Neural progenitor cell (in vitro differentiated cells): ENCODE results near the gene BRCA1. TPM values are rescaled to one million over a fixed set of nuclear protein-coding genes. Genes with fewer than 3 reads are reported as not detected.

Experiments used
- DNase-seq: peaks from one replicate; pipeline ENCODE4 v3.0.0-alpha.2; 2016; ENCODE audit warnings: low spot score
- H2AFZ ChIP-seq: fragments of 200-600 bp; sonication (generic); replicated peaks from 2 replicates; pipeline ENCODE4 v1.6.1; 2016; ENCODE audit warnings: antibody characterized with exemption
- H3F3A ChIP-seq: fragments of 200-600 bp; sonication (generic); 2 replicates; pipeline ENCODE4 v1.6.1; 2016; ENCODE audit warnings: antibody characterized with exemption, low read depth
- H3K27ac ChIP-seq: fragments of 200-600 bp; sonication (generic); 2 replicates; pipeline ENCODE4 v1.5.1; 2016; ENCODE audit warnings: mild to moderate bottlenecking
- H3K27me3 ChIP-seq: fragments of 200-600 bp; sonication (generic); 2 replicates; pipeline ENCODE4 v1.6.1; 2016; ENCODE audit warnings: mild to moderate bottlenecking, moderate library complexity
- H3K36me3 ChIP-seq: fragments of 200-600 bp; sonication (generic); 2 replicates; pipeline ENCODE4 v1.5.1; 2016
- H3K4me1 ChIP-seq: fragments of 200-600 bp; sonication (generic); 2 replicates; pipeline ENCODE4 v1.6.1; 2016; ENCODE audit warnings: mixed run types
- H3K4me2 ChIP-seq: fragments of 200-600 bp; sonication (generic); 2 replicates; pipeline ENCODE4 v1.6.1; 2016
- H3K4me3 ChIP-seq: fragments of 200-600 bp; sonication (generic); 2 replicates; pipeline ENCODE4 v1.5.1; 2016
- H3K79me2 ChIP-seq: fragments of 200-600 bp; sonication (generic); 2 replicates; pipeline ENCODE4 v1.6.1; 2016; ENCODE audit warnings: low read depth
- H3K9ac ChIP-seq: fragments of 200-600 bp; sonication (generic); 2 replicates; pipeline ENCODE4 v1.6.1; 2016
- H3K9me3 ChIP-seq: fragments of 200-600 bp; sonication (generic); 2 replicates; pipeline ENCODE4 v1.5.1; 2016; ENCODE audit warnings: low read depth
- H4K20me1 ChIP-seq: fragments of 200-600 bp; sonication (generic); 2 replicates; pipeline ENCODE4 v1.6.1; 2016; ENCODE audit warnings: low read depth
- H3K27ac Mint-ChIP-seq: 3 replicates; pipeline ENCODE4 v1.8.0; 2021; ENCODE audit warnings: mixed read lengths
- H3K27me3 Mint-ChIP-seq: 2 replicates; pipeline ENCODE4 v1.8.0; 2022; ENCODE audit warnings: low read depth, mild to moderate bottlenecking, inconsistent platforms, moderate library complexity, mixed read lengths; ENCODE audit not compliant: insufficient read depth
- H3K36me3 Mint-ChIP-seq: 3 replicates; pipeline ENCODE4 v1.8.0; 2021; ENCODE audit warnings: mixed read lengths
- H3K4me1 Mint-ChIP-seq: 3 replicates; pipeline ENCODE4 v1.8.0; 2021; ENCODE audit warnings: mixed read lengths
- H3K4me3 Mint-ChIP-seq: 3 replicates; pipeline ENCODE4 v1.8.0; 2021; ENCODE audit warnings: mild to moderate bottlenecking, moderate library complexity, mixed read lengths
- H3K9me3 Mint-ChIP-seq: 3 replicates; pipeline ENCODE4 v1.8.0; 2020; ENCODE audit warnings: mixed read lengths
- EZH2 ChIP-seq: fragments of 200-600 bp; sonication (generic); IDR thresholded peaks from 2 replicates; pipeline ENCODE4 v1.6.1; 2017; ENCODE audit warnings: antibody characterized with exemption, mild to moderate bottlenecking, moderate library complexity
- EZH2phosphoT487 ChIP-seq: fragments of 200-600 bp; sonication (generic); IDR thresholded peaks from 2 replicates; pipeline ENCODE4 v1.6.1; 2017; ENCODE audit warnings: antibody characterized with exemption
- total RNA-seq: library from RNA; depleted of rRNA; stranded (reverse); fragments of >200 nt; gene quantifications from 2 replicates; pipeline ENCODE4 v1.2.3, GENCODE V29; 2015; ENCODE audit warnings: low replicate concordance
- TF ChIP-seq, protein P1 (sequence below): fragments of 200-600 bp; sonication (generic); IDR thresholded peaks from 2 replicates; pipeline ENCODE4 v1.5.1; 2017; ENCODE audit warnings: antibody characterized with exemption, mild to moderate bottlenecking

BRCA1 gene
- 54.0 and 77.3 TPM in 2 replicates for total RNA-seq

DNA sequence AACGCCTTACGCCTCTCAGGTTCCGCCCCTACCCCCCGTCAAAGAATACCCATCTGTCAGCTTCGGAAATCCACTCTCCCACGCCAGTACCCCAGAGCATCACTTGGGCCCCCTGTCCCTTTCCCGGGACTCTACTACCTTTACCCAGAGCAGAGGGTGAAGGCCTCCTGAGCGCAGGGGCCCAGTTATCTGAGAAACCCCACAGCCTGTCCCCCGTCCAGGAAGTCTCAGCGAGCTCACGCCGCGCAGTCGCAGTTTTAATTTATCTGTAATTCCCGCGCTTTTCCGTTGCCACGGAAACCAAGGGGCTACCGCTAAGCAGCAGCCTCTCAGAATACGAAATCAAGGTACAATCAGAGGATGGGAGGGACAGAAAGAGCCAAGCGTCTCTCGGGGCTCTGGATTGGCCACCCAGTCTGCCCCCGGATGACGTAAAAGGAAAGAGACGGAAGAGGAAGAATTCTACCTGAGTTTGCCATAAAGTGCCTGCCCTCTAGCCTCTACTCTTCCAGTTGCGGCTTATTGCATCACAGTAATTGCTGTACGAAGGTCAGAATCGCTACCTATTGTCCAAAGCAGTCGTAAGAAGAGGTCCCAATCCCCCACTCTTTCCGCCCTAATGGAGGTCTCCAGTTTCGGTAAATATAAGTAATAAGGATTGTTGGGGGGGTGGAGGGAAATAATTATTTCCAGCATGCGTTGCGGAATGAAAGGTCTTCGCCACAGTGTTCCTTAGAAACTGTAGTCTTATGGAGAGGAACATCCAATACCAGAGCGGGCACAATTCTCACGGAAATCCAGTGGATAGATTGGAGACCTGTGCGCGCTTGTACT, at the start of gene BRCA1:
Gene BRCA1, minus strand, starts transcription at position 232 of the 834 bp plus-strand sequence. CDS start 1,268 bp downstream, outside the sequence.
- DNase-seq = peak; percentile 99
- Mint-ChIP-seq H3K4me1 (peaks cover 22% of the 10 kb centered on the region), H3K9me3 (no peaks in the 10 kb centered on the region), H3K27ac (peak within 1 kb of the TSS; percentile 93), H3K27me3 (peaks cover 5% of the 10 kb centered on the region), H3K36me3 (peaks cover 4% of the 10 kb centered on the region), H3K4me3 (peak within 1 kb of the TSS; percentile 98)
- peaks cover 8% of the 10 kb centered on the region for H3K4me1 ChIP-seq
- no peaks in the 10 kb centered on the region for H3K9me3 ChIP-seq
- H3K9ac ChIP-seq = peak within 1 kb of the TSS; percentile 49
- peaks cover 12% of the 10 kb centered on the region for H3F3A ChIP-seq
- peak within 1 kb of the TSS; percentile 78 for H3K4me3 ChIP-seq
- peak within 1 kb of the TSS; percentile 84 for H2AFZ ChIP-seq
- H3K79me2 ChIP-seq = peaks cover 49% of the 10 kb centered on the region
- TF ChIP-seq, protein P1, sequence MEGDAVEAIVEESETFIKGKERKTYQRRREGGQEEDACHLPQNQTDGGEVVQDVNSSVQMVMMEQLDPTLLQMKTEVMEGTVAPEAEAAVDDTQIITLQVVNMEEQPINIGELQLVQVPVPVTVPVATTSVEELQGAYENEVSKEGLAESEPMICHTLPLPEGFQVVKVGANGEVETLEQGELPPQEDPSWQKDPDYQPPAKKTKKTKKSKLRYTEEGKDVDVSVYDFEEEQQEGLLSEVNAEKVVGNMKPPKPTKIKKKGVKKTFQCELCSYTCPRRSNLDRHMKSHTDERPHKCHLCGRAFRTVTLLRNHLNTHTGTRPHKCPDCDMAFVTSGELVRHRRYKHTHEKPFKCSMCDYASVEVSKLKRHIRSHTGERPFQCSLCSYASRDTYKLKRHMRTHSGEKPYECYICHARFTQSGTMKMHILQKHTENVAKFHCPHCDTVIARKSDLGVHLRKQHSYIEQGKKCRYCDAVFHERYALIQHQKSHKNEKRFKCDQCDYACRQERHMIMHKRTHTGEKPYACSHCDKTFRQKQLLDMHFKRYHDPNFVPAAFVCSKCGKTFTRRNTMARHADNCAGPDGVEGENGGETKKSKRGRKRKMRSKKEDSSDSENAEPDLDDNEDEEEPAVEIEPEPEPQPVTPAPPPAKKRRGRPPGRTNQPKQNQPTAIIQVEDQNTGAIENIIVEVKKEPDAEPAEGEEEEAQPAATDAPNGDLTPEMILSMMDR = no peak
- no peak for TF ChIP-seq EZH2
- no peak for TF ChIP-seq EZH2phosphoT487
- peak within 1 kb of the TSS; percentile 84 for H3K4me2 ChIP-seq
- H3K36me3 ChIP-seq = no peaks in the 10 kb centered on the region
- no peaks in the 10 kb centered on the region for H3K27me3 ChIP-seq
- H4K20me1 ChIP-seq = no peaks in the 10 kb centered on the region
- no peak within 1 kb of the TSS for H3K27ac ChIP-seq

DNA sequence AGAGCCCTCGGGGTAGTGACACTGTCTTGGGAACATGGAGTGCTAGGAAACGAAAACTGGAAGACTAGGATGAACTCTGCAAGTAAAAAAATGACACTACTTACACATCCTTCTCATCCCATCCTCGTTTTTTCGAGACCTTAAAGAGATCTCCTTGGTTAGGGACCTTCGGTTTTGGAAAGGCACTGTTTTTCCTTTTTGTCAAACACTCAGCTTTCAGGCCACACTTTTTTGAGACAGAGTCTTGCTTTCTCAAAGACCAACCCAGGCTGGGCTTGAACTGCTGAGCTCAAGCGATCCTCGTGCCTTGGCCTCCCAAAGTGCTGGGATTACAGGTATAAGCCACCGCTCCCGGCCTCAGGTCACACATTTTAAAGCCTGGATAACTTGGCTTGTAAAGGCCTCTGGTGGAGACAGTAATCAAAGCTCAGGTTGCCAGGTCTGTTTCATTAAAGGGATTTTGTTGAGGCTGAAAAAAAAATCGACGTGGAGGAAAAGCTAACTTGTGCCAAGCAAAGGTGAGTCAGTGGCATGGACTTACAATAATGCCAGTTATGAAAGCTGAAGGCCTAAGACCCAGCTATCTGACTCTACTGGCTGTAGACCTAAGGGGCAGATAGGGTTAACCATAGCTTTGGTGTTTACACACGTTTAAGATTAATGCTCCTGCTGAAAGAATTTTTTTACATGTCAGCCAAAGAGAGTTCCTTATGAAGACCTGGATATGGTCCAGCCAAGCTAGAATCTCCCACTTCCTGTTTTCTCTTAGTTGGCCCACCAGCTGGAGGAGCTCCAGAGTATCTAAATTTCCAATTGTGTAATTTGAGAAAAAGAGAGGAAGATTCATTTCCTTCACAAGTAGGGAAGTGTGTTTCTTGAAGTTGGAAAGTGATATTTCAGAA, 46.7 kb upstream of the BRCA1 start:
- Histone ChIP-seq H3K9ac (peak overlapping the region; percentile 39), H3K27ac (peak overlapping the region; percentile 66), H2AFZ (peak overlapping the region; percentile 22), H3K27me3 (no peaks in the 10 kb centered on the region), H3K4me3 (peak overlapping the region; percentile 77), H3K4me1 (peaks cover 9% of the 10 kb centered on the region), H3K9me3 (no peaks in the 10 kb centered on the region), H4K20me1 (no peaks in the 10 kb centered on the region), H3K4me2 (peak overlapping the region; percentile 83), H3F3A (peaks cover 30% of the 10 kb centered on the region), H3K79me2 (peaks cover 61% of the 10 kb centered on the region), H3K36me3 (no peaks in the 10 kb centered on the region)
- H3K4me1 Mint-ChIP-seq = peaks cover 15% of the 10 kb centered on the region
- H3K36me3 Mint-ChIP-seq = peaks cover 2% of the 10 kb centered on the region
- H3K27me3 Mint-ChIP-seq = no peaks in the 10 kb centered on the region
- H3K27ac Mint-ChIP-seq = no peak overlapping the region
- no peaks in the 10 kb centered on the region for H3K9me3 Mint-ChIP-seq
- no peak overlapping the region for H3K4me3 Mint-ChIP-seq
- no peak for TF ChIP-seq EZH2phosphoT487
- TF ChIP-seq, protein P1 = peak; percentile 39
- peak; percentile 8 for DNase-seq

DNA sequence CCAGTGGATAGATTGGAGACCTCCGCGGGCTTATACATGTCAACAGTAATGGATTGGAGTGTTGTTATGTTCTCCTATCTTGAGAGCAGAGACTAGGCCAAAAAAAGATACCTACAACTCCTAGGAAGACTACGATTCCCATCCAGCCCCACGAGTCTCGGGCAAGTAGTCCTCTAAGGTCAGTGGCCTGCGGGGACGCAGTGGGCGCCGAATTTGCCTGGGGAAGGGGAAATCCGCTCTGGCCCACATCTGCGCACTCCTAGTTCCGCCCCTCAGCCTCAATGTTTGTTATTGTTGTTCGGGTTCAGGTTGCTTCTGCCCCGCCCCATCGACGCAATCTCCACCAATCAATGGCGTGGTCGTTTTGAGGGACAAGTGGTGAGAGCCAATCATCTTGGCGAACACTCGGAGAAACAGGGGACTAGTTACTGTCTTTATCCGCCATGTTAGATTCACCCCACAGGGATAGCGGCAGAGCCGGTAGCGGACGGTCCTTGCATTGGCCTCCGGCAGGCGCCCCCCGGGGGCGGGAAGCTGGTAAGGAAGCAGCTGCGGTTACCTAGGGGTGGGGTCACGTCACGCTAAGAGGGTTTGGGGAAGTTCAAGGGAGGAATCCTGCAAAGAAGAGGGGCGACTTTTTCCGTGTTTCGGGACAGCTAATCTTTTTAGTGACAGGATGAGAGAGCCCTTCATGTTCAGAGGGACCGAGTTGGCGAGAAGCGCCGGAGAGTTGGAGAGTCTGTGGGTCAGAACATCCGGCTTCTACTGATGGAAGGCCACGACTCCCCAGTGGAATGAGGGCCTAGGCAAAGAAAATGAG, 45.8 kb upstream of the BRCA1 start, which contains the start of gene NBR1:
Gene NBR1, plus strand, starts transcription at position 449 of the 820 bp plus-strand sequence. CDS start 4,586 bp downstream, outside the sequence.
- H3K9ac ChIP-seq = peak within 1 kb of the TSS; percentile 46
- peaks cover 15% of the 10 kb centered on the region for H3K4me1 Mint-ChIP-seq
- peaks cover 5% of the 10 kb centered on the region for H3K36me3 Mint-ChIP-seq

More for the DNA sequence above, 45.8 kb upstream of the BRCA1 start, which contains the start of gene NBR1:
- no peaks in the 10 kb centered on the region for H3K27me3 Mint-ChIP-seq
- TF ChIP-seq EZH2phosphoT487 (no peak), EZH2 (no peak)
- TF ChIP-seq, protein P1 = peak; percentile 44
- H3K27ac ChIP-seq = peak within 1 kb of the TSS; percentile 86
- H3K27ac Mint-ChIP-seq = no peak within 1 kb of the TSS
- peaks cover 30% of the 10 kb centered on the region for H3F3A ChIP-seq
- peaks cover 61% of the 10 kb centered on the region for H3K79me2 ChIP-seq
- H3K4me3 ChIP-seq = peak within 1 kb of the TSS; percentile 77
- DNase-seq = peak; percentile 98
- H4K20me1 ChIP-seq = no peaks in the 10 kb centered on the region
- H3K27me3 ChIP-seq = no peaks in the 10 kb centered on the region
- H3K4me3 Mint-ChIP-seq = no peak within 1 kb of the TSS
- H3K9me3 ChIP-seq = no peaks in the 10 kb centered on the region
- H3K4me1 ChIP-seq = peaks cover 9% of the 10 kb centered on the region
- H3K4me2 ChIP-seq = peak within 1 kb of the TSS; percentile 87
- no peaks in the 10 kb centered on the region for H3K36me3 ChIP-seq
- H2AFZ ChIP-seq = peak within 1 kb of the TSS; percentile 94
- no peaks in the 10 kb centered on the region for H3K9me3 Mint-ChIP-seq
